OCI-LY3 (cell line): Measurements from ENCODE around the gene HACE1.

ENCODE experiments used
- H2AFZ ChIP-seq: fragments of 200-600, 300-600 bp; shearing (Covaris generic); 2 replicates; pipeline ENCODE4 v1.6.0; 2014; ENCODE audit warnings: antibody characterized with exemption, low read depth, low read length
- H3K27ac ChIP-seq: fragments of 200-600, 300-600 bp; sonication (generic); 2 replicates; pipeline ENCODE4 v1.5.1; 2014; ENCODE audit warnings: mild to moderate bottlenecking, low read length, moderate library complexity, mixed read lengths
- H3K27me3 ChIP-seq: fragments of 200-600, 300-600 bp; sonication (generic); 2 replicates; pipeline ENCODE4 v1.6.1; 2014; ENCODE audit warnings: low read depth, low read length, mixed read lengths
- H3K36me3 ChIP-seq: fragments of 200-600, 300-600 bp; sonication (generic); replicated peaks from 2 replicates; pipeline ENCODE3; 2014; ENCODE audit warnings: low read depth, low read length, mixed read lengths
- H3K4me1 ChIP-seq: fragments of 300-600, 200-600 bp; sonication (generic); 2 replicates; pipeline ENCODE4 v1.6.1; 2014; ENCODE audit warnings: low read length, mixed read lengths
- H3K4me2 ChIP-seq: fragments of 200-600, 300-600 bp; sonication (generic); 2 replicates; pipeline ENCODE4 v1.6.1; 2014; ENCODE audit warnings: low read length, mixed read lengths
- H3K4me3 ChIP-seq: fragments of 300-600, 200-600 bp; sonication (generic); 2 replicates; pipeline ENCODE4 v1.5.1; 2014; ENCODE audit warnings: antibody characterized with exemption, mild to moderate bottlenecking, low read length, moderate library complexity
- H3K79me2 ChIP-seq: fragments of 300-600, 200-600 bp; shearing (Covaris generic); 2 replicates; pipeline ENCODE4 v1.6.1; 2014; ENCODE audit warnings: mild to moderate bottlenecking, low read length, mixed read lengths
- H3K9ac ChIP-seq: fragments of 300-600, 200-600 bp; shearing (Covaris generic); 2 replicates; pipeline ENCODE4 v1.6.0; 2014; ENCODE audit warnings: mild to moderate bottlenecking, low read length, moderate library complexity
- H3K9me3 ChIP-seq: fragments of 200-600, 300-600 bp; shearing (Covaris generic); 2 replicates; pipeline ENCODE4 v1.6.1; 2014; ENCODE audit warnings: low read length, mixed read lengths; ENCODE audit not compliant: insufficient read depth
- H4K20me1 ChIP-seq: fragments of 200-600, 300-600 bp; sonication (generic); 2 replicates; pipeline ENCODE4 v1.6.1; 2016; ENCODE audit warnings: low read length, mixed read lengths; ENCODE audit not compliant: insufficient read depth
- EZH2phosphoT487 ChIP-seq: fragments of 200-600 bp; shearing (Covaris generic); IDR thresholded peaks from 2 replicates; pipeline ENCODE4 v1.6.1; 2018; ENCODE audit warnings: antibody characterized with exemption, mixed run types, low read depth
- TF ChIP-seq, protein P1 (sequence below): fragments of 200-600, 300-600 bp; sonication (generic); IDR thresholded peaks from 2 replicates; pipeline ENCODE4 v1.5.1; 2014; ENCODE audit warnings: antibody characterized with exemption, low read length, low read depth

Gene HACE1

GRCh38 chr6:104896914-104897313 is 37.2 kb upstream of the HACE1 start:
- H3K36me3 ChIP-seq = no peaks in the 10 kb centered on the region
- H4K20me1 ChIP-seq = no peaks in the 10 kb centered on the region
- H2AFZ ChIP-seq = no peak overlapping the region
- no peak for TF ChIP-seq EZH2phosphoT487
- TF ChIP-seq, protein P1, sequence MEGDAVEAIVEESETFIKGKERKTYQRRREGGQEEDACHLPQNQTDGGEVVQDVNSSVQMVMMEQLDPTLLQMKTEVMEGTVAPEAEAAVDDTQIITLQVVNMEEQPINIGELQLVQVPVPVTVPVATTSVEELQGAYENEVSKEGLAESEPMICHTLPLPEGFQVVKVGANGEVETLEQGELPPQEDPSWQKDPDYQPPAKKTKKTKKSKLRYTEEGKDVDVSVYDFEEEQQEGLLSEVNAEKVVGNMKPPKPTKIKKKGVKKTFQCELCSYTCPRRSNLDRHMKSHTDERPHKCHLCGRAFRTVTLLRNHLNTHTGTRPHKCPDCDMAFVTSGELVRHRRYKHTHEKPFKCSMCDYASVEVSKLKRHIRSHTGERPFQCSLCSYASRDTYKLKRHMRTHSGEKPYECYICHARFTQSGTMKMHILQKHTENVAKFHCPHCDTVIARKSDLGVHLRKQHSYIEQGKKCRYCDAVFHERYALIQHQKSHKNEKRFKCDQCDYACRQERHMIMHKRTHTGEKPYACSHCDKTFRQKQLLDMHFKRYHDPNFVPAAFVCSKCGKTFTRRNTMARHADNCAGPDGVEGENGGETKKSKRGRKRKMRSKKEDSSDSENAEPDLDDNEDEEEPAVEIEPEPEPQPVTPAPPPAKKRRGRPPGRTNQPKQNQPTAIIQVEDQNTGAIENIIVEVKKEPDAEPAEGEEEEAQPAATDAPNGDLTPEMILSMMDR = peak; percentile 29; the same call in 1 of the 2 replicates
- no peaks in the 10 kb centered on the region for H3K9me3 ChIP-seq
- no peaks in the 10 kb centered on the region for H3K79me2 ChIP-seq
- no peaks in the 10 kb centered on the region for H3K27me3 ChIP-seq
- H3K4me2 ChIP-seq = no peak overlapping the region
- H3K27ac ChIP-seq = no peak overlapping the region
- no peak overlapping the region for H3K4me3 ChIP-seq
- no peaks in the 10 kb centered on the region for H3K4me1 ChIP-seq
- H3K9ac ChIP-seq = no peak overlapping the region

- Histone ChIP-seq H3K4me1 (no peaks in the 10 kb centered on the region), H3K4me3 (no peak overlapping the region), H3K27me3 (no peaks in the 10 kb centered on the region), H3K4me2 (no peak overlapping the region), H4K20me1 (no peaks in the 10 kb centered on the region), H3K79me2 (no peaks in the 10 kb centered on the region), H3K9me3 (no peaks in the 10 kb centered on the region), H2AFZ (no peak overlapping the region), H3K36me3 (no peaks in the 10 kb centered on the region), H3K9ac (no peak overlapping the region), H3K27ac (no peak overlapping the region)
- TF ChIP-seq EZH2phosphoT487 = no peak
- TF ChIP-seq, protein P1 = no peak
These were observed 28.3 kb upstream of the HACE1 start for GRCh38 chr6:104888066-104888465.

- Histone ChIP-seq H3K9me3 (no peaks in the 10 kb centered on the region), H2AFZ (no peak overlapping the region), H3K4me2 (no peak overlapping the region), H3K4me1 (no peaks in the 10 kb centered on the region), H3K4me3 (no peak overlapping the region), H3K9ac (no peak overlapping the region), H3K36me3 (no peaks in the 10 kb centered on the region), H3K27me3 (no peaks in the 10 kb centered on the region), H4K20me1 (no peaks in the 10 kb centered on the region), H3K27ac (no peak overlapping the region), H3K79me2 (no peaks in the 10 kb centered on the region)
- no peak for TF ChIP-seq EZH2phosphoT487
- TF ChIP-seq, protein P1 = no peak
These were observed 27.6 kb upstream of the HACE1 start for GRCh38 chr6:104887350-104887749.

DNA sequence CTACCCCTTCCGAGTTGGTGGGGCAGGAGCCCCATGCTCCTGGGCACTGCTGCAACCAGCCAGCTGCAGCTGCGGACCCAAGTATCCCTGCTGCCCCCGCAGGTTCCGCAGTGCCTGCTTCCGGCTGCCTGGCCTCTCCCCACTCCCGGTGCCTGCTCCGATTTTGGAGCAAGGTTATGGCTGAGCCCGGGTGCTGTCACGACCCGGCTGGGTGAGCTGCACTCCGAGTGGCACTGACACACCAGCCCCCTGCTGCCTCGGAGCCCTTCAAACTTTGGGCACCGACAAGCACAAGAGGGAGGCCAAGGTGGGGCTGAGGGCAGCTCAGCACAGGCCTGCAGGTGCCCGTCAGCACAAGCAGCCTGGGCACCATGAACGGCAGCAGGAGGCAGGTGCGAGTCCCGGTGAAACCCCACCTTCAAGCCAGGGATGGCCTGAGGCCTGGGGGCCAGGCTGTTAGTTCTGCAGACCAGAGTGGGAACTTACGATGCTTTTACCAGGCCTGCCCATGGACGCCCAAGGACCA is 25.9 kb upstream of the HACE1 start:
- no peak for TF ChIP-seq EZH2phosphoT487
- TF ChIP-seq, protein P1 = no peak
- Histone ChIP-seq H3K9me3 (no peaks in the 10 kb centered on the region), H4K20me1 (no peaks in the 10 kb centered on the region), H2AFZ (no peak overlapping the region), H3K79me2 (no peaks in the 10 kb centered on the region), H3K9ac (no peak overlapping the region), H3K27ac (no peak overlapping the region), H3K4me2 (no peak overlapping the region), H3K4me1 (no peaks in the 10 kb centered on the region), H3K27me3 (no peaks in the 10 kb centered on the region), H3K36me3 (no peaks in the 10 kb centered on the region), H3K4me3 (no peak overlapping the region)
